Smooth muscle cell (in vitro differentiated cells): Measurements from ENCODE around the gene KIF21B. TPM values are rescaled to one million over a fixed set of nuclear protein-coding genes. Genes with fewer than 3 reads are reported as not detected.
"Not testable (repeated sequence)": the region's sequence is repeated elsewhere in the genome, so short reads cannot be mapped to it uniquely, and the experiment has no call there.

Source experiments
- DNase-seq: peaks from one replicate; lab custom pipeline; 2025; ENCODE audit not compliant: unreplicated experiment; lab: John Stamatoyannopoulos, UW
- H2AFZ ChIP-seq: fragments of 200-600 bp; sonication (generic); 2 replicates; pipeline ENCODE4 v1.6.0; 2016; ENCODE audit warnings: antibody characterized with exemption, low read depth, mild to moderate bottlenecking
- H3F3A ChIP-seq: fragments of 200-600 bp; sonication (generic); 2 replicates; pipeline ENCODE4 v1.6.0; 2017; ENCODE audit warnings: antibody characterized with exemption, low read depth
- H3K27ac ChIP-seq: fragments of 200-600 bp; sonication (generic); 2 replicates; pipeline ENCODE4 v1.5.1; 2016; ENCODE audit warnings: low read depth, mild to moderate bottlenecking
- H3K27me3 ChIP-seq: fragments of 200-600 bp; sonication (generic); 2 replicates; pipeline ENCODE4 v1.6.1; 2016; ENCODE audit warnings: low read depth, mild to moderate bottlenecking
- H3K36me3 ChIP-seq: fragments of 200-600 bp; sonication (generic); 2 replicates; pipeline ENCODE4 v1.5.1; 2016; ENCODE audit warnings: low read depth
- H3K4me1 ChIP-seq: fragments of 200-600 bp; sonication (generic); 2 replicates; pipeline ENCODE4 v1.5.1; 2016; ENCODE audit warnings: low read depth
- H3K4me2 ChIP-seq: fragments of 200-600 bp; sonication (generic); 2 replicates; pipeline ENCODE4 v1.6.0; 2016; ENCODE audit warnings: mild to moderate bottlenecking
- H3K4me3 ChIP-seq: fragments of 200-600 bp; sonication (generic); 2 replicates; pipeline ENCODE4 v1.5.1; 2016; ENCODE audit warnings: mild to moderate bottlenecking
- H3K79me2 ChIP-seq: fragments of 200-600 bp; sonication (generic); 2 replicates; pipeline ENCODE4 v1.6.0; 2016; ENCODE audit warnings: low read depth, mild to moderate bottlenecking
- H3K9ac ChIP-seq: fragments of 200-600 bp; sonication (generic); 2 replicates; pipeline ENCODE4 v1.6.0; 2016; ENCODE audit warnings: low read depth
- H3K9me3 ChIP-seq: fragments of 200-600 bp; sonication (generic); replicated peaks from 2 replicates; pipeline ENCODE4 v1.5.1; 2016; ENCODE audit warnings: low read depth
- H4K20me1 ChIP-seq: fragments of 200-600 bp; sonication (generic); 2 replicates; pipeline ENCODE4 v1.6.0; 2016; ENCODE audit warnings: low read depth
- WGBS: methylation state at CpG from one replicate; pipeline ENCODE4 v1.1.7; 2016; ENCODE audit warnings: low lambda C conversion rate; 5-methylcytosine and 5-hydroxymethylcytosine counted together
- polyA plus RNA-seq: library from polyadenylated mRNA; unstranded; fragments of >200 nt; fragmentation: Nextera tagmentation; extraction: Ambion mirVana; gene quantifications from 2 replicates; pipeline ENCODE4 v1.2.1, GENCODE V29; 2016
- total RNA-seq: library from RNA; depleted of rRNA; stranded (reverse); fragments of >200 nt; gene quantifications from 2 replicates; pipeline ENCODE4 v1.2.3, GENCODE V29; 2014
- TF ChIP-seq, protein P1 (sequence below): fragments of 200-600 bp; sonication (generic); IDR thresholded peaks from 2 replicates; pipeline ENCODE4 v1.5.1; 2017; ENCODE audit warnings: borderline replicate concordance, mild to moderate bottlenecking, antibody characterized with exemption; ENCODE audit not compliant: insufficient read depth, poor library complexity, severe bottlenecking

Gene KIF21B
- total and polyA plus RNA-seq, 2 experiments from 2014 or later, result 1.0 to 1.9 TPM

DNA sequence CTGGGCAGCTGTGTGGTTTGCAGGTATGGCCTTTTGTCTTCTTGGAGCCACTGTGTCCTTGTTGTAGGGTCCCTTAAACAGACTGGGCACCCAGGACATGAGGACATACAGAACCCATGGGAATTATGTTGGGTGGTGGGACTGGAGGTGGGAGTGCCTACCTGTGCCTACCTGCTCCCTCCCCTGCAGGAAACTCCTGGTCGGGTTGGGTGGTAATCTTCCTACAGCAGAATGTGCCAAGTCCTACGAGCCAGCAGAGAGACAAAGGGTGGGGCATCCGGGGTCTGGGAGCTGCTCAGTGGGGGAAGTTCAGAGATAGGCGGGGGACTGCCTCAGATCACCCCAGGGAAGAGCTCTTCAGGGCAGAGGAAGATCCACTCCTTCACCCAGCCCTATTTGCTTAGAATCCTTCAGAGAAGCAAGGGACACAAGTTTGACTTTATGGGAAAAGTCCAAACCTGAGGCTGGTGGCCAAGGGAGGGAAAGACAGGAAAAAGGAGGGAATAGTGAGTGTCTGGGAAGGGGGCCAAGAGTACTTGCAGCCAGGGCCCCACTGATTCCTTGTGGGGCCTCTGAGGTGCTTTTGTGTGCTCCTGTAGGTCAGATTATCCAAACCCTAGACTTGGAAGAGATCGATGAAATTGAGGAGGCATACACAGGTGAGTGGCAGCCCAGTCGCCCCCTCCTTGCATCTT lies 58.3 kb downstream of the KIF21B start:
- DNase-seq, result no peak
- TF ChIP-seq, protein P1, sequence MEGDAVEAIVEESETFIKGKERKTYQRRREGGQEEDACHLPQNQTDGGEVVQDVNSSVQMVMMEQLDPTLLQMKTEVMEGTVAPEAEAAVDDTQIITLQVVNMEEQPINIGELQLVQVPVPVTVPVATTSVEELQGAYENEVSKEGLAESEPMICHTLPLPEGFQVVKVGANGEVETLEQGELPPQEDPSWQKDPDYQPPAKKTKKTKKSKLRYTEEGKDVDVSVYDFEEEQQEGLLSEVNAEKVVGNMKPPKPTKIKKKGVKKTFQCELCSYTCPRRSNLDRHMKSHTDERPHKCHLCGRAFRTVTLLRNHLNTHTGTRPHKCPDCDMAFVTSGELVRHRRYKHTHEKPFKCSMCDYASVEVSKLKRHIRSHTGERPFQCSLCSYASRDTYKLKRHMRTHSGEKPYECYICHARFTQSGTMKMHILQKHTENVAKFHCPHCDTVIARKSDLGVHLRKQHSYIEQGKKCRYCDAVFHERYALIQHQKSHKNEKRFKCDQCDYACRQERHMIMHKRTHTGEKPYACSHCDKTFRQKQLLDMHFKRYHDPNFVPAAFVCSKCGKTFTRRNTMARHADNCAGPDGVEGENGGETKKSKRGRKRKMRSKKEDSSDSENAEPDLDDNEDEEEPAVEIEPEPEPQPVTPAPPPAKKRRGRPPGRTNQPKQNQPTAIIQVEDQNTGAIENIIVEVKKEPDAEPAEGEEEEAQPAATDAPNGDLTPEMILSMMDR, result no peak
- no peaks in the 10 kb centered on the region for H3F3A ChIP-seq
- no peak overlapping the region for H3K27ac ChIP-seq
- H3K4me3 ChIP-seq, result no peak overlapping the region
- no peak overlapping the region for H3K9ac ChIP-seq
- no peaks in the 10 kb centered on the region for H3K4me1 ChIP-seq
- no peaks in the 10 kb centered on the region for H3K79me2 ChIP-seq
- H3K9me3 ChIP-seq, result no peaks in the 10 kb centered on the region
- no peaks in the 10 kb centered on the region for H4K20me1 ChIP-seq
- H3K4me2 ChIP-seq, result no peak overlapping the region
- H3K27me3 ChIP-seq, result no peaks in the 10 kb centered on the region
- H2AFZ ChIP-seq, result no peak overlapping the region
- no peaks in the 10 kb centered on the region for H3K36me3 ChIP-seq
- WGBS, result 72% methylated on average over 6 of the region's 6 CpGs

- over 99% methylated on average over 11 of the region's 11 CpGs for WGBS
- H3K27ac ChIP-seq, H3K4me1 ChIP-seq, H3K4me3 ChIP-seq, H3K79me2 ChIP-seq, H2AFZ ChIP-seq, H3K36me3 ChIP-seq, H3K9me3 ChIP-seq, H3K4me2 ChIP-seq, DNase-seq, H3K27me3 ChIP-seq, H3K9ac ChIP-seq, H3F3A ChIP-seq, H4K20me1 ChIP-seq: not testable (repeated sequence)
These were observed 59.6 kb downstream of the KIF21B start for GRCh38 chr1:200963888-200964287.

DNA sequence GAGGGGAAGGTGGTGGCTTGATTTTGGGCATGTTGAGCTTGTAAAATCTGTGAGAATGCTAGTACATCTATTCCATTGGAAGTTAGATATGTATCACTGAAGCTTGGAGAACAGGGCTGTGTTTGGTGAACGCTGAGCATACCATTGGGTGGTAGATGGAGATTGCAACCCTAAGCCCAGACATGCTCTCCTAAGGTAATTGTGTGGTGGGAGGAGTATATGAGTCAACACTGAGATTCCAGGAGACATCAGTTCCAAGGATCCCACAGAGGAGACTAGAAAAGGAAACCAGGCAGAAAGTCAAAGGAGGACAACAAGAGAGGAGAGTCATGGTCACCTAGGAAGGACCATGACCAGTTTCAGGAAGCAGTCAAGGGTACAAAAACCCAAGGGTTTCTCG lies 60.4 kb downstream of the KIF21B start:
- DNase-seq, result no peak
- Histone ChIP-seq H3K9me3 (no peaks in the 10 kb centered on the region), H3K27me3 (no peaks in the 10 kb centered on the region), H3K36me3 (no peaks in the 10 kb centered on the region), H3K4me3 (no peak overlapping the region), H3F3A (no peaks in the 10 kb centered on the region), H4K20me1 (no peaks in the 10 kb centered on the region), H2AFZ (no peak overlapping the region), H3K4me1 (peaks cover 9% of the 10 kb centered on the region), H3K79me2 (no peaks in the 10 kb centered on the region), H3K4me2 (no peak overlapping the region), H3K27ac (no peak overlapping the region), H3K9ac (no peak overlapping the region)
- TF ChIP-seq, protein P1, result no peak
- WGBS, result 80% methylated on average over 2 of the region's 2 CpGs

DNA sequence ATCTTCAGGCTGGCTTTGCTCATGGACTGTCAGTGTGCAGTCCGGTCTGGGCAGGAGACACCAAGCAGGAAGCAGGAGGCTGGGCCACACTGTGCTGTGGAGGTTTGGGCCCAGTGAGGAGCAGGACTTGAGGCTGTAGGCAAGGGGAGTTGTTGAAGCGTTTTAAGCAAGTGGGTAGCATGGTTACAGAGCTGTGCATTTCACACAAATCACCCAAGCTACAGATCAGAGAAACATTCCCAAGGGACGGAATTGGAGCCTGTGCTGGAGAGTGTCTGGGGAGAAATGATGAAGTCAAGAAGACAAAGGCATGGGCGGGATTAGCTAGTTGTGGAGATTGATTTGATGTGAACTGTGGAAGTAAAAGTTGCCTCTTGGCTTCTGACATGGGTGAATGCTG lies 60.9 kb downstream of the KIF21B start:
- H3K4me3 ChIP-seq, result no peak overlapping the region
- H3K4me1 ChIP-seq, result peaks cover 9% of the 10 kb centered on the region
- H3K36me3 ChIP-seq, result no peaks in the 10 kb centered on the region
- no peaks in the 10 kb centered on the region for H3K79me2 ChIP-seq
- TF ChIP-seq, protein P1, result no peak
- no peaks in the 10 kb centered on the region for H3K27me3 ChIP-seq
- WGBS, result 87% methylated on average over 4 of the region's 4 CpGs
- no peaks in the 10 kb centered on the region for H3F3A ChIP-seq
- H3K9me3 ChIP-seq, result no peaks in the 10 kb centered on the region
- DNase-seq, result no peak
- no peak overlapping the region for H3K9ac ChIP-seq
- no peak overlapping the region for H2AFZ ChIP-seq
- no peak overlapping the region for H3K4me2 ChIP-seq
- H4K20me1 ChIP-seq, result no peaks in the 10 kb centered on the region
- H3K27ac ChIP-seq, result no peak overlapping the region

DNA sequence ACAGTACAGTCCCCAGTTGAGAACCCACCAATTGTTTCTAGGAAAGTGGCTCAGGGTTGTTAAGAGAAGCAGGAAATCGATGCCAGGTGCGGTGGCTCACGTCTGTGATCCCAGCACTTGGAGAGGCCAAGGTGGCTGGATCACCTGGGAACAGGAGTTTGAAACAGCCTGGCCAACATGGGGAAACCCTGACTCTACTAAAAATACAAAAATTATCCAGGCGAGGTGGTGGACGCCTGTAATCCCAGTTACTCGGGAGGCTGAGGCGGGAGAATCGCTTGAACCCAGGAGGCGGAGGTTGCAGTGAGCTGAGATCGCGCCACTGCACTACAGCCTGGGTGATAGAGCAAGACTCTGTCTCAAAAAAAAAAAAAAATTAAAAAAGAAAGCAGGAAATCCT lies 61.4 kb downstream of the KIF21B start:
- H2AFZ ChIP-seq, H3K9ac ChIP-seq, H3K27ac ChIP-seq, DNase-seq, H3K36me3 ChIP-seq, H3K4me1 ChIP-seq, H3K27me3 ChIP-seq, H4K20me1 ChIP-seq, H3K4me2 ChIP-seq, H3K79me2 ChIP-seq, H3F3A ChIP-seq, H3K4me3 ChIP-seq, H3K9me3 ChIP-seq: not testable (repeated sequence)
- 96% methylated on average over 11 of the region's 11 CpGs for WGBS
